GM23338 (cell line): Measurements from ENCODE around the gene RNASE3. TPM values are rescaled to one million over a fixed set of nuclear protein-coding genes. Genes with fewer than 3 reads are reported as not detected.
A peak's percentile ranks its signal among the peaks of the same experiment; 100 is the strongest.

ENCODE experiments used
- ATAC-seq: fragments of 200-7000 bp; cut with Tn5 transposase; 3 replicates; pipeline ENCODE4 v1.9.1; 2020
- DNase-seq: peaks from one replicate; pipeline ENCODE4 v3.0.0-alpha.2; 2015; ENCODE audit warnings: low spot score
- H2AFZ ChIP-seq: fragments of 200-600 bp; sonication (generic); 2 replicates; pipeline ENCODE4 v1.8.0; 2016; ENCODE audit warnings: antibody characterized with exemption, mild to moderate bottlenecking, moderate library complexity
- H3F3A ChIP-seq: fragments of 200-600 bp; sonication (generic); replicated peaks from 2 replicates; pipeline ENCODE4 v1.8.0; 2017; ENCODE audit warnings: antibody characterized with exemption, mixed run types, low read depth
- H3K27ac ChIP-seq: fragments of 200-600 bp; sonication (generic); 2 replicates; pipeline ENCODE4 v1.6.1; 2016; ENCODE audit warnings: low read depth
- H3K27me3 ChIP-seq: fragments of 200-600 bp; sonication (generic); 2 replicates; pipeline ENCODE4 v1.8.0; 2016; ENCODE audit warnings: mild to moderate bottlenecking, mixed run types, moderate library complexity; ENCODE audit not compliant: insufficient read depth
- H3K36me3 ChIP-seq: fragments of 200-600 bp; sonication (generic); 2 replicates; pipeline ENCODE4 v1.8.0; 2016; ENCODE audit warnings: mild to moderate bottlenecking; ENCODE audit not compliant: insufficient read depth
- H3K4me1 ChIP-seq: fragments of 200-600 bp; sonication (generic); 2 replicates; pipeline ENCODE4 v1.8.0; 2016; ENCODE audit warnings: mild to moderate bottlenecking, moderate library complexity; ENCODE audit not compliant: insufficient read depth
- H3K4me2 ChIP-seq: fragments of 200-600 bp; sonication (generic); 2 replicates; pipeline ENCODE4 v1.7.1; 2017; ENCODE audit warnings: mixed run types
- H3K4me3 ChIP-seq: fragments of 200-600 bp; sonication (generic); 2 replicates; pipeline ENCODE4 v1.6.1; 2016; ENCODE audit warnings: mixed run types
- H3K79me2 ChIP-seq: fragments of 200-600 bp; sonication (generic); replicated peaks from 2 replicates; pipeline ENCODE4 v1.8.0; 2017; ENCODE audit warnings: mild to moderate bottlenecking; ENCODE audit not compliant: insufficient read depth
- H3K9me2 ChIP-seq: fragments of 200-600 bp; sonication (generic); 2 replicates; pipeline ENCODE4 v1.8.0; 2017; ENCODE audit not compliant: insufficient read depth
- H4K20me1 ChIP-seq: fragments of 200-600 bp; sonication (generic); replicated peaks from 2 replicates; pipeline ENCODE4 v1.8.0; 2017; ENCODE audit warnings: mild to moderate bottlenecking; ENCODE audit not compliant: insufficient read depth
- H3K27ac Mint-ChIP-seq: 2 replicates; pipeline ENCODE4 v1.8.0; 2020; ENCODE audit warnings: inconsistent platforms, mild to moderate bottlenecking, moderate library complexity, mixed read lengths
- H3K27me3 Mint-ChIP-seq: 3 replicates; pipeline ENCODE4 v1.8.0; 2022; ENCODE audit warnings: low read depth, mild to moderate bottlenecking, moderate library complexity, mixed read lengths, inconsistent platforms; ENCODE audit not compliant: insufficient read depth, poor library complexity
- H3K36me3 Mint-ChIP-seq: 3 replicates; pipeline ENCODE4 v1.8.0; 2021; ENCODE audit warnings: low read depth, mild to moderate bottlenecking, inconsistent platforms, moderate library complexity, mixed read lengths
- H3K4me1 Mint-ChIP-seq: 3 replicates; pipeline ENCODE4 v1.8.0; 2020; ENCODE audit warnings: mild to moderate bottlenecking, inconsistent platforms, mixed read lengths
- H3K4me3 Mint-ChIP-seq: 3 replicates; pipeline ENCODE4 v1.8.0; 2021; ENCODE audit warnings: moderate library complexity, mild to moderate bottlenecking, inconsistent platforms, mixed read lengths
- H3K9me3 Mint-ChIP-seq: 3 replicates; pipeline ENCODE4 v1.8.0; 2020; ENCODE audit warnings: moderate library complexity, mild to moderate bottlenecking, inconsistent platforms, mixed read lengths
- CREB1 ChIP-seq: fragments of 250-450 bp; sonication (Bioruptor Pico); IDR thresholded peaks from 2 replicates; pipeline ENCODE4 v1.5.0; 2020; ENCODE audit warnings: low read depth, mild to moderate bottlenecking, moderate library complexity
- ETS1 ChIP-seq: IDR thresholded peaks from 2 replicates; pipeline ENCODE4 v1.6.1; 2016; ENCODE audit warnings: antibody characterized with exemption
- EZH2 ChIP-seq: fragments of 200-600 bp; sonication (generic); IDR thresholded peaks from one replicate; pipeline ENCODE4 v1.8.0; 2017; ENCODE audit warnings: antibody characterized with exemption, mild to moderate bottlenecking, low read depth; ENCODE audit not compliant: unreplicated experiment
- EZH2phosphoT487 ChIP-seq: fragments of 200-600 bp; sonication (generic); IDR thresholded peaks from one replicate; pipeline ENCODE4 v1.8.1; 2018; ENCODE audit warnings: antibody characterized with exemption; ENCODE audit not compliant: unreplicated experiment
- JUNB ChIP-seq: IDR thresholded peaks from one replicate; pipeline ENCODE4 v1.6.1; 2016; ENCODE audit warnings: antibody characterized with exemption; ENCODE audit not compliant: unreplicated experiment
- NANOG ChIP-seq: IDR thresholded peaks from 2 replicates; pipeline ENCODE4 v1.6.1; 2016; ENCODE audit warnings: antibody characterized with exemption, borderline replicate concordance
- POLR2AphosphoS5 ChIP-seq: IDR thresholded peaks from 2 replicates; pipeline ENCODE4 v1.6.1; 2016; ENCODE audit warnings: antibody characterized with exemption, low read depth
- REST ChIP-seq: IDR thresholded peaks from one replicate; pipeline ENCODE4 v1.6.1; 2018; ENCODE audit warnings: antibody characterized with exemption; ENCODE audit not compliant: unreplicated experiment
- STAT1 ChIP-seq: IDR thresholded peaks from one replicate; pipeline ENCODE4 v1.6.1; 2016; ENCODE audit warnings: antibody characterized with exemption; ENCODE audit not compliant: unreplicated experiment
- ZNF114 ChIP-seq: fragments of 250-450 bp; sonication (Bioruptor Pico); IDR thresholded peaks from 2 replicates; pipeline ENCODE4 v1.5.0; 2020; ENCODE audit warnings: mild to moderate bottlenecking, moderate library complexity
- ZNF331 ChIP-seq: fragments of 250-450 bp; sonication (Bioruptor Pico); IDR thresholded peaks from 2 replicates; pipeline ENCODE4 v1.5.0; 2020; ENCODE audit warnings: low read depth, mild to moderate bottlenecking, moderate library complexity
- polyA plus RNA-seq: library from polyadenylated mRNA; unstranded; fragments of >200 nt; fragmentation: Nextera tagmentation; extraction: Ambion mirVana; gene quantifications from 2 replicates; pipeline ENCODE4 v1.2.1, GENCODE V29; 2016
- total RNA-seq: library from RNA; depleted of rRNA; stranded (reverse); fragments of >200 nt; shearing (Covaris generic); gene quantifications from 2 replicates; pipeline ENCODE4 v1.2.3, GENCODE V29; 2014
- TF ChIP-seq, protein P1 (sequence below): fragments of 250-450 bp; sonication (Bioruptor Pico); IDR thresholded peaks from 2 replicates; pipeline ENCODE4 v1.5.0; 2020; ENCODE audit warnings: mild to moderate bottlenecking, moderate library complexity
- TF ChIP-seq, protein P2 (sequence below), 2 experiments: fragments of 200-600 bp in 1 of 2; sonication (generic) in 1 of 2; conservative IDR thresholded peaks; 2 replicates each; pipeline versions ENCODE4 v1.5.1 to v1.6.1; 2016 to 2017; ENCODE audit warnings: antibody characterized with exemption in 2 of 2, low read depth in 2 of 2, mild to moderate bottlenecking in 2 of 2, moderate library complexity in 1 of 2

The RNASE3 gene
- total and polyA plus RNA-seq, 2 experiments from 2014 or later = not detected

DNA sequence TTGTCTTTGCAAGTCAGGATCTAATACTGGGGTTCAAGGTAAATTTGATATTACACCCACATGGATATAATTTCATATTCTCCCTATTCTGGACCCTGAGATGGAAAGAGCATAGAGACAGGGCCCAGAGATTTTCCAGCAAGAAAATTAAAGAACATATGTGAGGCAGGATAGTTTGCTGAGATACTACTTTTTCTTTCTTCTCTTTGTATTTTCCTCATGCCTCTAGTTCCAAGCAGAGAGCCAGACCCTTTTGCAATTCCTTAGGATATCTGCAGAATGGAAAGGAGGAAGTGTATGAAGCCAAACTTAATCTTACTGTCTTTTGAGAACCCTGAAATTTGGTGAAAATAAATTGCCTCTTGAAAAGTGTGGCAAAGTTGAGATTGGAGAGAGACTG is 34.0 kb upstream of the RNASE3 start:
- Histone ChIP-seq H3K4me3 (peak overlapping the region; percentile 25; the same call in 1 of the 2 replicates), H2AFZ (peak overlapping the region; percentile 94), H3K27me3 (no peaks in the 10 kb centered on the region), H3K4me2 (peak overlapping the region; percentile 58), H4K20me1 (no peaks in the 10 kb centered on the region), H3K9me2 (no peaks in the 10 kb centered on the region), H3F3A (no peaks in the 10 kb centered on the region), H3K27ac (no peak overlapping the region), H3K79me2 (no peaks in the 10 kb centered on the region), H3K4me1 (peaks cover 8% of the 10 kb centered on the region; the same call in 1 of the 2 replicates), H3K36me3 (no peaks in the 10 kb centered on the region)
- no peak for ATAC-seq
- DNase-seq = no peak
- Mint-ChIP-seq H3K27ac (peak overlapping the region; percentile 43; the same call in 1 of the 2 replicates), H3K4me1 (peaks cover 17% of the 10 kb centered on the region), H3K4me3 (no peak overlapping the region), H3K27me3 (peaks cover 3% of the 10 kb centered on the region), H3K36me3 (no peaks in the 10 kb centered on the region; the same call in 1 of the 3 replicates), H3K9me3 (peaks cover 10% of the 10 kb centered on the region; the same call in 1 of the 3 replicates)
- no peak for TF ChIP-seq EZH2
- TF ChIP-seq STAT1 = no peak
- TF ChIP-seq NANOG = no peak
- no peak for TF ChIP-seq EZH2phosphoT487
- TF ChIP-seq, protein P1, sequence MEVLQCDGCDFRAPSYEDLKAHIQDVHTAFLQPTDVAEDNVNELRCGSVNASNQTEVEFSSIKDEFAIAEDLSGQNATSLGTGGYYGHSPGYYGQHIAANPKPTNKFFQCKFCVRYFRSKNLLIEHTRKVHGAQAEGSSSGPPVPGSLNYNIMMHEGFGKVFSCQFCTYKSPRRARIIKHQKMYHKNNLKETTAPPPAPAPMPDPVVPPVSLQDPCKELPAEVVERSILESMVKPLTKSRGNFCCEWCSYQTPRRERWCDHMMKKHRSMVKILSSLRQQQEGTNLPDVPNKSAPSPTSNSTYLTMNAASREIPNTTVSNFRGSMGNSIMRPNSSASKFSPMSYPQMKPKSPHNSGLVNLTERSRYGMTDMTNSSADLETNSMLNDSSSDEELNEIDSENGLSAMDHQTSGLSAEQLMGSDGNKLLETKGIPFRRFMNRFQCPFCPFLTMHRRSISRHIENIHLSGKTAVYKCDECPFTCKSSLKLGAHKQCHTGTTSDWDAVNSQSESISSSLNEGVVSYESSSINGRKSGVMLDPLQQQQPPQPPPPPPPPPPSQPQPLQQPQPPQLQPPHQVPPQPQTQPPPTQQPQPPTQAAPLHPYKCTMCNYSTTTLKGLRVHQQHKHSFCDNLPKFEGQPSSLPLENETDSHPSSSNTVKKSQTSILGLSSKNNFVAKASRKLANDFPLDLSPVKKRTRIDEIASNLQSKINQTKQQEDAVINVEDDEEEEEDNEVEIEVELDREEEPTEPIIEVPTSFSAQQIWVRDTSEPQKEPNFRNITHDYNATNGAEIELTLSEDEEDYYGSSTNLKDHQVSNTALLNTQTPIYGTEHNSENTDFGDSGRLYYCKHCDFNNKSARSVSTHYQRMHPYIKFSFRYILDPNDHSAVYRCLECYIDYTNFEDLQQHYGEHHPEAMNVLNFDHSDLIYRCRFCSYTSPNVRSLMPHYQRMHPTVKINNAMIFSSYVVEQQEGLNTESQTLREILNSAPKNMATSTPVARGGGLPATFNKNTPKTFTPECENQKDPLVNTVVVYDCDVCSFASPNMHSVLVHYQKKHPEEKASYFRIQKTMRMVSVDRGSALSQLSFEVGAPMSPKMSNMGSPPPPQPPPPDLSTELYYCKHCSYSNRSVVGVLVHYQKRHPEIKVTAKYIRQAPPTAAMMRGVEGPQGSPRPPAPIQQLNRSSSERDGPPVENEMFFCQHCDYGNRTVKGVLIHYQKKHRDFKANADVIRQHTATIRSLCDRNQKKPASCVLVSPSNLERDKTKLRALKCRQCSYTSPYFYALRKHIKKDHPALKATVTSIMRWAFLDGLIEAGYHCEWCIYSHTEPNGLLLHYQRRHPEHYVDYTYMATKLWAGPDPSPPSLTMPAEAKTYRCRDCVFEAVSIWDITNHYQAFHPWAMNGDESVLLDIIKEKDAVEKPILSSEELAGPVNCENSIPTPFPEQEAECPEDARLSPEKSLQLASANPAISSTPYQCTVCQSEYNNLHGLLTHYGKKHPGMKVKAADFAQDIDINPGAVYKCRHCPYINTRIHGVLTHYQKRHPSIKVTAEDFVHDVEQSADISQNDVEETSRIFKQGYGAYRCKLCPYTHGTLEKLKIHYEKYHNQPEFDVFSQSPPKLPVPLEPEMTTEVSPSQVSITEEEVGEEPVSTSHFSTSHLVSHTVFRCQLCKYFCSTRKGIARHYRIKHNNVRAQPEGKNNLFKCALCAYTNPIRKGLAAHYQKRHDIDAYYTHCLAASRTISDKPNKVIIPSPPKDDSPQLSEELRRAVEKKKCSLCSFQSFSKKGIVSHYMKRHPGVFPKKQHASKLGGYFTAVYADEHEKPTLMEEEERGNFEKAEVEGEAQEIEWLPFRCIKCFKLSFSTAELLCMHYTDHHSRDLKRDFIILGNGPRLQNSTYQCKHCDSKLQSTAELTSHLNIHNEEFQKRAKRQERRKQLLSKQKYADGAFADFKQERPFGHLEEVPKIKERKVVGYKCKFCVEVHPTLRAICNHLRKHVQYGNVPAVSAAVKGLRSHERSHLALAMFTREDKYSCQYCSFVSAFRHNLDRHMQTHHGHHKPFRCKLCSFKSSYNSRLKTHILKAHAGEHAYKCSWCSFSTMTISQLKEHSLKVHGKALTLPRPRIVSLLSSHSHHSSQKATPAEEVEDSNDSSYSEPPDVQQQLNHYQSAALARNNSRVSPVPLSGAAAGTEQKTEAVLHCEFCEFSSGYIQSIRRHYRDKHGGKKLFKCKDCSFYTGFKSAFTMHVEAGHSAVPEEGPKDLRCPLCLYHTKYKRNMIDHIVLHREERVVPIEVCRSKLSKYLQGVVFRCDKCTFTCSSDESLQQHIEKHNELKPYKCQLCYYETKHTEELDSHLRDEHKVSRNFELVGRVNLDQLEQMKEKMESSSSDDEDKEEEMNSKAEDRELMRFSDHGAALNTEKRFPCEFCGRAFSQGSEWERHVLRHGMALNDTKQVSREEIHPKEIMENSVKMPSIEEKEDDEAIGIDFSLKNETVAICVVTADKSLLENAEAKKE (CRISPR knock-in tag) = no peak
- no peak for TF ChIP-seq REST
- no peak for TF ChIP-seq ZNF331
- no peak for TF ChIP-seq ZNF114
- no peak for TF ChIP-seq JUNB
- TF ChIP-seq CREB1 (CRISPR knock-in tag) = no peak
- TF ChIP-seq, protein P2, sequence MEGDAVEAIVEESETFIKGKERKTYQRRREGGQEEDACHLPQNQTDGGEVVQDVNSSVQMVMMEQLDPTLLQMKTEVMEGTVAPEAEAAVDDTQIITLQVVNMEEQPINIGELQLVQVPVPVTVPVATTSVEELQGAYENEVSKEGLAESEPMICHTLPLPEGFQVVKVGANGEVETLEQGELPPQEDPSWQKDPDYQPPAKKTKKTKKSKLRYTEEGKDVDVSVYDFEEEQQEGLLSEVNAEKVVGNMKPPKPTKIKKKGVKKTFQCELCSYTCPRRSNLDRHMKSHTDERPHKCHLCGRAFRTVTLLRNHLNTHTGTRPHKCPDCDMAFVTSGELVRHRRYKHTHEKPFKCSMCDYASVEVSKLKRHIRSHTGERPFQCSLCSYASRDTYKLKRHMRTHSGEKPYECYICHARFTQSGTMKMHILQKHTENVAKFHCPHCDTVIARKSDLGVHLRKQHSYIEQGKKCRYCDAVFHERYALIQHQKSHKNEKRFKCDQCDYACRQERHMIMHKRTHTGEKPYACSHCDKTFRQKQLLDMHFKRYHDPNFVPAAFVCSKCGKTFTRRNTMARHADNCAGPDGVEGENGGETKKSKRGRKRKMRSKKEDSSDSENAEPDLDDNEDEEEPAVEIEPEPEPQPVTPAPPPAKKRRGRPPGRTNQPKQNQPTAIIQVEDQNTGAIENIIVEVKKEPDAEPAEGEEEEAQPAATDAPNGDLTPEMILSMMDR (conservative IDR thresholded peaks at IDR 0.05; ENCODE audit: low read depth in 2 of 2) = no peak
- TF ChIP-seq ETS1 = no peak
- no peak for TF ChIP-seq POLR2AphosphoS5
